AG09319 (cell line): ENCODE results near the gene LTF.
"Not testable (repeated sequence)": the region's sequence is repeated elsewhere in the genome, so short reads cannot be mapped to it uniquely, and the experiment has no call there.

ENCODE experiments used
- DNase-seq: peaks from one replicate; pipeline ENCODE4 v3.0.0-alpha.2; 2010; ENCODE audit warnings: low read depth; ENCODE audit errors: extremely low read depth
- TF ChIP-seq, protein P1 (sequence below): IDR thresholded peaks from 2 replicates; pipeline ENCODE4 v1.5.1; 2011; ENCODE audit warnings: low read depth, mild to moderate bottlenecking, inconsistent platforms, low read length, moderate library complexity

LTF gene

DNA sequence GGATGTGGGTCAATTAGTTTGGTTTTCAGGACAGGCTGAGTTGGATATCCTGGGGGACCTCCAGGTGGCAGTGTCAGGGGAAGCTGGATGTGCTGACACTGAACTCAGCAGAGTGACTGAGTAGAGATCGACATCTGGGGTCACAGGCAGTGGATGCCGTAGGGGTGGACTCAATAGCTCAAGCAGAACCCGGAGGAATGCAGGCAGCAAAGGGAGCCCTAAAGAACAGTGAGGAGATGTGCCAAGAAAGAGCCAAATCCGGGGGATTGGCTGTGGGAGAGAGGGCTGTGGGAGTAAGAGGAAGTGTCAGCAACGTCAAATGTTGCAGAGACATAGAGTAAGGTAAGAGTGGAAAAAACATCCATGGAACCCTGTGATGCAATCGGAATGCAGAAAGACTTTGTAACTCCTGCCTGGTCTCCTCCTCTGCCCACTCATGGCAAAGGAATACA, 69.5 kb downstream of the LTF start:
- DNase-seq: no peak

DNA sequence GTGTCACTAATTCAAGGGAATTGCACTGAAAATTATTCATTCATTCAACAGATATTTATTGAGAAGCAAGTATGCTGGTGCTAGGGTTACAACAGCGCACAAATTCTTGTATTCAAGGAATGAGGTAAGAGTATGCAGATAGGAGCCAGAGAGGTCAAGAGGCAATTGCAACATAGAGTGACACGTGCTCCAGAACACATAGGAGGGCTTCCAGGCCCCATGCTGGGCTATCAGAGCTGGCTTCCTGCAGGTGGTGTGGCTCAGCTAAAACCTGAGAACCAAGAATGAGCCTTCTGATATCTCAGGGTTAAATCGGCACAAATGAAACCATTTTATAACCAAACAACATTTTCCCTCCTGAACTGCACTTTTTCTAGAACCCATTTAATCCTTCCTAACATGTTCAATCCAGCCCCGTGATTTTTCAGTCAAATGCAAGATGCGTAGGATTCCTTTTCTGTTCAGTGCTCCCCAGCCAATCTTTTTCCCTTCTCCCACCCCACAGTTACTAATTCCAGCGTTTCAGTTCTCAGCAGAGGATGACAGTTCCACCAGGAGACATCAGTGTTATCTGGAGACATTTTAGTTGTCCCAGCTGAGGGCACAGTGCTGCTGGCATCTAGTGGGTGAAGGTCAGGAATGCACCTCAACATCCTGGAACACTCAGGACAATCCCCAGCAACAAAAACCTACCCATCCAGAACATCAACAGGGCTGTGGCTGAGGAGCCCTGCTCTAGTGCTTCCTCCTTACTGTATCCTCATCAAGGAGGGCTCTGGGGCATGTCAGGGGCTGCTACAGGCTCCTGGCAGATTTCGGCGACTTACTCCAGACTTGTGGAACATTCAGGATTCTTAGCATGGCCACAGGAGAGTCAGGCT, 70.9 kb downstream of the LTF start:
- TF ChIP-seq, protein P1, sequence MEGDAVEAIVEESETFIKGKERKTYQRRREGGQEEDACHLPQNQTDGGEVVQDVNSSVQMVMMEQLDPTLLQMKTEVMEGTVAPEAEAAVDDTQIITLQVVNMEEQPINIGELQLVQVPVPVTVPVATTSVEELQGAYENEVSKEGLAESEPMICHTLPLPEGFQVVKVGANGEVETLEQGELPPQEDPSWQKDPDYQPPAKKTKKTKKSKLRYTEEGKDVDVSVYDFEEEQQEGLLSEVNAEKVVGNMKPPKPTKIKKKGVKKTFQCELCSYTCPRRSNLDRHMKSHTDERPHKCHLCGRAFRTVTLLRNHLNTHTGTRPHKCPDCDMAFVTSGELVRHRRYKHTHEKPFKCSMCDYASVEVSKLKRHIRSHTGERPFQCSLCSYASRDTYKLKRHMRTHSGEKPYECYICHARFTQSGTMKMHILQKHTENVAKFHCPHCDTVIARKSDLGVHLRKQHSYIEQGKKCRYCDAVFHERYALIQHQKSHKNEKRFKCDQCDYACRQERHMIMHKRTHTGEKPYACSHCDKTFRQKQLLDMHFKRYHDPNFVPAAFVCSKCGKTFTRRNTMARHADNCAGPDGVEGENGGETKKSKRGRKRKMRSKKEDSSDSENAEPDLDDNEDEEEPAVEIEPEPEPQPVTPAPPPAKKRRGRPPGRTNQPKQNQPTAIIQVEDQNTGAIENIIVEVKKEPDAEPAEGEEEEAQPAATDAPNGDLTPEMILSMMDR: no peak
- DNase-seq: no peak

More for the DNA sequence above, 69.5 kb downstream of the LTF start:
- TF ChIP-seq, protein P1: no peak

DNA sequence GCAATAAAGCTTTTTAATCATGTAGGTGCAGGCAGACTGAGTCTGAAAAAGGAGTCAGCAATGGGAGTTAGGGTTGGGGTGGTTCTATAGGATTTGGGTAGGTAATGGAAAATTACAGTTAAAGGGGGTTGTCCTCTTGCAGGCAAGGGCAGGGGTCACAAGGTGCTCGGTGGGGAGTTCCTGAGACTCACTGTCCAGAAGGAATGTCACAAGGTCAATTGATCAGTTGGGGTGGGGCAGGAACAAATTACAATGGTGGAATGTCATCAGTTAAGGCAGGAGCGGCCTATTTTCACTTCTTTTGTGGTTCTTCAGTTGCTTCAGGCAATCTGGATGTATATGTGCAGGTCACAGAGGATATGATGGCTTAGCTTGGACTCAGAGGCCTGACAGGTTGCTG, 71.7 kb downstream of the LTF start:
- no peak for DNase-seq
- TF ChIP-seq, protein P1: no peak

DNA sequence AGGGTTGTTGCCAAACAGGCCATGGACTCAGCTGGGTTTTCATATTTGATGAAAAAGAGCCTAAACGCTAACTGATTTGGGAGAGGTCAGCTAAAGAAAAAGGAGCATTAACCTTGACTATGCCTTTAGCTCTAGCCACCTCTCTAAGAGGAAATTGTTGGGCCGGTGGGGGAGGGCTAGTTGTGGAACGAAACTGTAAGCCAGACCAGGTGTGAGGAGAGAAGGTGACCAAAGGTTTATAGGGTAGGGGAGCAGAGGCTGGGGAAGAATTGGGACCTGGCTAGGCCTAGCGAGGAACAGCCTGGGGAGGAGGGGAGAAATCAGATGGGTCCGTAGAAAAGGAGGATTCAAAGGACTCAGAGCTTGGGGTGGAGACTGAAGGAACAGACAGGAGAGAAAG, 73.2 kb downstream of the LTF start:
- DNase-seq: not testable (repeated sequence)

DNA sequence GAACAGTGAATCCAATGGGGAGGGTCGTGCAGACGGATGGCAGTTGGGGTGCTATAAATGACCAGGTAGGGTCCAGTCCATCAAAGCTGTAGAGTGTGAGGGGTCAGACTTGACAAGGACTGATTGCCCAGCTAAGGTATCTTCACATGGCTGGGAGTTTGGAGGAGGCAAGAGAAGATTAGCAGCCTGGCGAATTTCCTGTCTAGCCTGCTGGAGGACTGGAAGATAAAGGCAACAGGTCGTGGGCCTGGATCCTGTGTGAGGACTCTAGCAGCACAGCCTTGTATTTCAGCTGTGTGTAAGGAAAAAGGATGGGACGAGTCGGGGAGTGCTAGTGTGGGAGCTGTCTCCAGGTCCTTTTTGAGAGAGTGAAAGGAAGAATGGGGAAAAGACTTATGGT, 75.4 kb downstream of the LTF start:
- TF ChIP-seq, protein P1: no peak
- DNase-seq: no peak

DNA sequence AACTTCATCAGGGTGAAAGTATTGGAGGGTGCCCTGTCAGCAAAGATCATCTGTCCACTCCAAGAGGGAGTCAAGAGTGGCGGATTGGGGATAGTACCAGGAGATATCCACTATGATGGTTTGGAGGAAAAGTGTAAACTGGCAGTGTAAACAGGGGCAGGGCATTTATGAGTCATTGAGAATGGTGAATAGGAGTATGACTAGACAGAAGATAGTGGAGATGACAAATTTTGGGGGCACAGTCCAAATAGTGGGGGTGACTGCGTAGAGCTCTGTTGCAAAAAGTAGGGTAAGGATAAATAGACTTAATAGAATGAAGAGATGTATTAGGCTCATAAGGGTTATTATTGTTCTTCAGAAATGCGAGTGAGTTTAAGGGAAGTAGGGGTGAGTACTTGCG, 75.9 kb downstream of the LTF start:
- DNase-seq: not testable (repeated sequence)

DNA sequence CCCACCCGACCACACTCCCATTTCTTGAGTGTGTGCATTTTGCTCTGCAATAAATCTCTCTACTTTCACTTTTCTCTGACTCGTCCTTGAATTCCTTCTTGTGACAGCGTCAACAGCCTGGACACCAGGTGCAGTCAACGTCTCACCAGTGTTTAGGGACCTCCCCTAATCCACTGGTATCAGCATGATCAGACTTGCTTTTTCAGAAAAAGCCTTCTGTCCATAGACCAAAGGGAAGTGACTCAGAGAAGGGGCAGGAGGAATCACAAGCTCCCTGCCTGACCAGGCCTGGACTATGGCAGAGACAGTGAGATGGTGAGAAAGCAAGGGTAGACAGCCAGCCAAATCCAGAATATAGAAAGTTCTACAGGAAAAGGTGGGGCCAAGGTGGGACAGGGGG, 78.5 kb downstream of the LTF start:
- no peak for DNase-seq
- TF ChIP-seq, protein P1: no peak
